Neural progenitor cell (in vitro differentiated cells): ENCODE data around the gene POLR2H.

Experiments
- CTCF ChIP-seq: fragments of 200-600 bp; sonication (generic); IDR thresholded peaks from 2 replicates; pipeline ENCODE4 v1.5.1; 2017; ENCODE audit warnings: antibody characterized with exemption, mild to moderate bottlenecking
- EZH2 ChIP-seq: fragments of 200-600 bp; sonication (generic); IDR thresholded peaks from 2 replicates; pipeline ENCODE4 v1.6.1; 2017; ENCODE audit warnings: antibody characterized with exemption, mild to moderate bottlenecking, moderate library complexity
- EZH2phosphoT487 ChIP-seq: fragments of 200-600 bp; sonication (generic); IDR thresholded peaks from 2 replicates; pipeline ENCODE4 v1.6.1; 2017; ENCODE audit warnings: antibody characterized with exemption

GRCh38 chr3:184377882-184378445 is 16.5 kb downstream of the POLR2H start, which contains the start of gene THPO:
- no peak for TF ChIP-seq EZH2
- no peak for TF ChIP-seq EZH2phosphoT487
- no peak for TF ChIP-seq CTCF
